HUDEP-2 (cell line): ENCODE measurements around the gene PPP1R13L.
A peak's percentile ranks its signal among the peaks of the same experiment; 100 is the strongest.

Experiments used
- DNase-seq, 76 experiments: peaks; one replicate each; lab custom pipeline; 2025; ENCODE audit not compliant: unreplicated experiment in 76 of 76; lab: John Stamatoyannopoulos, UW

Gene PPP1R13L

DNA sequence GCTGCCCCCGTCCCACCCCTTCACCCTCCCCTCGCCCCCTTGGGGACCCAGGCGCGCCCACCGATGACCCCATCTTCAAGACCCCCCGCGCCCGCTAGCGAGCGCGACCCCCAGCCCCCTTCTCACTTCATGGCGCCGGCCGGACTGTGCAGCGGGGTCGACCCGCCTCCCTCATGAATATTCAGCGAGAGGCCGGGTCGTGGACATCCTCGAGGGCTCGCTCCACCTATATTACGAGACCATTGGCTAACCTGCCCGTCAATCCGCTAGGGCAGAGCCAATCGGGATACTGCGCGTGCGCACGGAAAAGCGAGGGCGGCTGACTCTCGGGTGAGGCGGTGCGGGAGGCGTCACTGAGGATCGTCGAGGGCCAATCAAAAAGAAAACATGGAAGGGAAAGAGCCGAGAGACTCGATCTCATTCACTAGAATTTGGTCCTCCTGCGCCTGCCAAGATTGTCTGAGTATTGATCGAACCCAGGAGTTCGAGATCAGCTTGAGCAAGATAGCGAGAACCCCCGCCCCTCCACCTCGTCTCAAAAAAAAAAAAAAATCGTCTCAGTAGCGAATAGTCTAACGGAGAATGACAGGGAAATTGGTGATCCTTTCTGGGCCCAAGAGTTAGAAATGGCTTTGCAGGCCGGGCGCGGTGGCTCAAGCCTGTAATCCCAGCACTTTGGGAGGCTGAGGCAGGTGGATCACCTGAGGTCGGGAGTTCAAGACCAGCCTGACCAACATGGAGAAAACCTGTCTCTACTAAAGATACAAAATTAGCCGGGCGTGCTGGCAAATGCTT is 34.3 kb downstream of the PPP1R13L start, which contains the start of gene ERCC2:
TSS of gene ERCC2 (minus strand) at position 164 of the 795 bp plus-strand sequence. CDS start at position 131, 33 bp downstream.
- peak; percentile 77 to 100 (median 100) for DNase-seq

DNA sequence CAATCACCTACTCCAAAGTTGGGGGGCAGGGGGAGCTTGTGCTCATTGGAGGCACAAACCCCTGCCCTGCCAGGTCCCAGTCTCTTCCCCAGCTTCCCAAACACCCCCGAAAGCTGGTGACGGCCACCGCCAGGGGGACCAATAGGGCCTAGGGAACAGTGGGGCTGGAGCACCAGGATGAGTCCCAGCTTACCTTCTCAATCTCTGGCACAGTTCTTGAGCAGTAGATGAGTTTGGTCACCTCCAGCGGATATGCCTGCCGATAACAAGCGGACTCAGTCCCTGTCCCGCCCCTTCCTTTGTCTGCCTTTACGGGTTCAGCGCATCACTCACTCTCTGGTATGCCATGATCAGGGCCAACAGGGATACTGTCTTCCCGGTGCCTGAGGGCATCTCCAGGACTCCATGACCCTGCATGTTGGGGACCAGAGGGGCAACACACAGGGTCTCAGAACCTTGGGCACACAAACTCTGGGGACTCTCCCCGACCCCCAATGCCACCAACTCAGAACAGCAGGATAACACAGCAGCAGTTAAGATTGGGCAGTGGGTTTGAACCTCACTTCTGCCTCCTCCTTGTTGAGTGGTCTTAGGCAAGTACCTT is 36.0 kb downstream of the PPP1R13L start:
- no peak for DNase-seq

DNA sequence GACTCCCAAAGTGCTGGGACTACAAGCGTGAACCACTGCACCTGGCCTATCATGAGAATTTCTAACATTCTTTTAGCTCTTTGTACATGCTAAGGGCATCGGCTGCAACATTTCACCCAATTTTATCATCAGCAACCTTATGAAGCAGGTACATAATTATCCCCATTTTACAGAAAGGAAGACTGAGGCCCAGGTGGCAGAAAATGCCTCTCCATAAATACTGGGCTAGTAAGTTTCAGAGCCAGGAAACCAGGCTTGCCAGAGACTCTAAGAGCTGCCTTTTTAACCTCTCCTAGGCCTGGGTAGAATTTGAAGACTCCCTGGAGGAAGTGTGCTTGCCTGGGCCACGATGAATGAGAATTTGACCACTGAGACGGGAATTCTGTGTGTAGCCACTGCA is 36.7 kb downstream of the PPP1R13L start:
- no peak for DNase-seq

DNA sequence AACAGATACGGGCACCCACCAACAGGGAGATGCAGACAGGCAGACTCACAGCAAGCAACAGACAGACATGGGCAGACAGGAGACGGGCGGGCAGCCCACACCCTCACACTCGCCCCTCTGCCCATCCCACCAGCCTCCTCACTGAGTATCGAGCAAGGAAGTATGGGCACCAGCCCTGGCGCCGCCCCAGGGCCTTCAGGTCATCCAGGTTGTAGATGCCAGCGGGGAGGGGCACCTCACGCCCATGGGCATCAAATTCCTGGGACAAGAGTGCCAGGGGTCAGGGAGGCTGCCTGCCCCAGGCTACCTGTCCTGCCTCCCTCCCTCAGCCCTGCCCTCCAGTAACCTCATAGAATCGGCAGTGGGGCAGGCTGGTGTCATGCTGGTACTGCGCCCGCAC is 40.2 kb downstream of the PPP1R13L start:
- DNase-seq, result no peak

DNA sequence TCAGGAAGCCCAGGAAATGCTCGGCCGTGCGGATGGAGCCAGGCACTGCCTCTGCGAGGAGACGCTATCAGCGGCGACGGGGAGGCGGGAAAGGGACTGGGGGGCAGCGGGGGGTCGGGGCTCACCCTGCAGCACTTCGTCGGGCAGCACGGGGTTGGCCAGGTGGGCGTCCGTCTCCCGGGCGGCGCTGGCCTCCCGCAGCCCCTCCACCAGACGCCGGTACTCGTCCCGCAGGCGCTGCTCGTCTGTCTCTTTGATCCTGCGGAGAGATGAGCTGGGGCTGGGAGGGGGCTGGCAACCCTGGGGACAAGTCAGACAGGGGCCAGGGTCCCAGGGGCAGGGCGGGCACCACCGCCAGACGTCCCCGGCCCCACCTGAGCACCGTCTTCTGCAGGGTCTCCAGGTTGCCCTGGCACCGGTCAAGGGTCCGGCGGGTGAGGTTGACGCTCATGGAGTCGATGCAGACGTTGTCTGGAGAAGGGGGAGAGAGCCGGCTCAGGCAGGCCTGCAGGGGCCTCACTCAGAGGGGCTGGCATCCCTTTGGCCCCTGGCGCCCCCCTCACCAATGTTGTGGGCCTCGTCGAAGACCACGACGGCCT is 40.9 kb downstream of the PPP1R13L start:
- no peak for DNase-seq

DNA sequence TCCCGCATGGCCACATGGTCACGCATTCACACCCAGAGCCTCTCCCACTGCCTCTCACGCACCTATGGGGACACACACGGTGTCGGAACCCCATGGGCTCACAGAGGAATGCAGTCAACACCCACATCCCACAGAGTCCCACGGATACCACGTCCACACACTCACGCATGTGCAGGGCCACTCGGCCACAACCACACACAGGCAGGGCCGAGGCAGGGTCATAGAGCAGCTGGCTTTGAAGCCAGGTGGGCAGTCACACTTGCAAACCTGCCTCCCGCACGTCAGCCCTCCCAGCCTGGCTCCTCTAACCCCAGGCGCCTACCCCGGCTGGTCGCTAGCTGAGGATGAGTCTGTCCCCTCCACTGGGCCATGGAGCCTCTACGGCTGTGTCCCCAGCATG is 42.6 kb downstream of the PPP1R13L start:
- DNase-seq, result no peak

DNA sequence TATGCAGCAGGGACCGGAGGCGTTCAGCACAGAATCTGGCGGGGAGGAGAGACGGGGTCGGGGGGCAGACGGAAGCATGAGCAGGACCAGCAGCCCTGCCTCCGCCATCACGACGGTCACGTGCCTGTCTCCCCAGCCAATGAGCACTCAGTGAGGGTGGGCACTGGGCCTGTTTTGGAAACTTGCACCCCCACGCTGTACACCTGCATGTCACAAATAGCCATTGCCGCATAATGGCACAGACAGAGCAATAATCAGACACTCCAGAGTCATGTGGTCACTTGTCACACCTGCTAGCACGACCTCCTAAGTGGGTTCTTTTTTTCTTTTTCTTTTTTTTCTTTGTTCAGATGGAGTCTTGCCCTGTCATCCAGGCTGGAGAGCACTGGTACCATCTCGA is 43.3 kb downstream of the PPP1R13L start:
- DNase-seq, result no peak

DNA sequence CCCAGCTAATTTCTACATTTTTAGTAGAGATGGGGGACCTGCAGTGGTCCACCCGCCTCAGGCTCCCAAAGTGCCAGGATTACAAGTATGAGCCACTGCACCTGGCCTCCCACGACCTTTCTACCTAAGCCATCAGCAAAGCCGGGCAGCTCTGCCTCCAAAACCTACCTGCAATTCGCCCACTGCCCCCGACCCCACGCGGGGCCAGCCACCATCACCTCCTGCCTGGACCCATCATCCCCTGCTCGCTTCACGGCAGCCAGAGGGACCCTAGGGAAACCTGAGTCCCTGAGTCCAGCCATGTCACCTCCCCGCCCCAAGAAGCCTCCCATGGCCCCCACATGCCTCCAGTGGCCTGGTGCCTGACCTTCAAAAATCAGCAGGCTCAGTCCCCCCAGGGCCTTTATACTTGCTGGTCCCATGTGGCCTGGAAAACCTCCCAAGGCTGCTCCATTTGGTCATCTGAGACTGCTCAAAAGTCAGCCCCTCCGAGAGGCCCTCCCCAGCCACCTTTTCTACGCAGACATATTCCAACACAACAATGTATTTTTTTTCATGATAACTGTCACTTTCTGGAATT is 46.6 kb downstream of the PPP1R13L start:
- DNase-seq, result no peak

DNA sequence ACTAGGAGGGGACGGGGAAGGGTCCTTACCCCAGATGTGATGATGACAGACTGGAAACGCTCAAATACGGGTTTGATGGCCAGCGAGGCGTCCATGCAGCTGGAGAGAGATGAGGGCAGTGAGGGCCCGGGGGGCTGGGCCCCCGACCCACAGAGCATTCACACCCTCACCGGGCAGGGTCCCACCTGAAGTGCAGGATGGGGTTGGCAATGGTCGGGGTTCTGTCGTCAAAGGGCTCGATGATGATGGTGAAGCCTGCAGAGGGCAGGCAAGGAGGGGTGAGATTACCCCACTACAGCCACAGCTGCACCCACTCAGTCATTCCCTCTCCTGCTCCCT is 47.5 kb downstream of the PPP1R13L start:
- DNase-seq, result no peak

DNA sequence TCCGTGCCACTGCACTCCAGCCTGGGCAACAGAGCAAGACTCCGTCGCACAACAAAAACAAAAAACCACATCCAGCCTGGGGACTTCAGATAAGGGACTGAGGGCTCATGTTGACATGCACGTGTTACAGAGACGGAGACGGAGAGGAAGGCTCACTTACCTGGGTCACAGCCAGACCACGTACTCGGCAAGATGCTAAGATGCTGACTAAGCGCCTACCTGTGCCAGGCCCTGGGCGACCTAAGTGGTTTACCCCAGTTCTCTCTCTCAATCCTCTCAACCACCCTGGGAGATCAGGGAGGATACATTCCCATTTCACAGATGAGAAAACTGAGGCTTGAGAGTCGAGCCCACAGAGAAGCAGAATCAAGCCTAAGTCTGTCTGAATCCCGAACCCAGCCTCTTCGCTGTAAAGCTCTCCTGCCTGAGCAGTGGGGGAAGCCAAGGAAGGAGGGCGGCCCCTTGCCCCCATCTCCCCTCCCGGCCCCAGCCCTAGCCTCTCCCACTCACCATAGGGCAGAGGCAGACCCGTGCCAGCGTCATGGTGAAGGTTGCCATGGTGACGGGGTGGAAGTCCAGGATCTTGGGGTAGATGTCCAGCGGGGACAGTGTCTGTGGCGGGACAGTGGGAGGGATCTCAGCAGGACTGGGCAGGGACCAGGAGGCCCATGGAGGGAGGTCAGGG is 48.0 kb downstream of the PPP1R13L start:
- peak in 5 of 76 experiments; percentile 6 to 22 (median 16) for DNase-seq

DNA sequence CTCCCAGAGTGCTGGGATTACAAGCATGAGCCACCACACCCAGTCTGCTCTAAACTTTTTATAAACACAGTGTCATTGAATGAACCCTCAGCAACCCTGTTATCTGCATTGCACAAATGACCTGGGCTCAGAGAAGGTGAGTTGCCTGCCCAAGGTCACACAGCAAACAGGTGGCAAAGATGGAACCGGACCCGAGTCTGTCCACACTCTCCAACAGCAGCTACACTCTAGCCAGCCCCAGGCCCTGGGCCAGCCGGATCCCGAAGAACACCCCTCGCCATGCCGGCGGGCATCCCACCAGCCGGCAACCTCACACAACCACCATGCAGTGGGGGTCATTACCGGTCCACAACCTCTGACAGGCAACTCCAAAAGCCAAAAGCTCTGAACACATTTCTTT is 49.0 kb downstream of the PPP1R13L start:
- DNase-seq, result no peak

DNA sequence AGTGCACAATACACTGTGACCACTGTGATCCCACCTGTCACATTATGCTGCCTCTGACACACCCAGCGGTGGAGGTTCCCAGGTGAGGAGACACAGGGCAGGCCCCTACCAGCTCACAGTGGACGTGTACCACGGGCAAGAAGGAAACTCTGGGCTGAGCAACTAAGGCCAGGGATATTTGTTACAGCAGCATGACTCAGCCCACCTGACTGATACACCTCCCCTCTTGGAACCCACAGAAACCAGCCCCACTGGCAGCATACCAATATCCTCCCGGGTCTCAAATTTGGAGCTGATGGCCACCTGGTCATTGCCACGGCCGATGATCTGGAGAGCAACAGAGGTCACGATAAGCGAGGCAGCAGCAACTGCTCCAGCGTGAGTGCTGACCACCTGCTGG is 49.5 kb downstream of the PPP1R13L start:
- no peak for DNase-seq

DNA sequence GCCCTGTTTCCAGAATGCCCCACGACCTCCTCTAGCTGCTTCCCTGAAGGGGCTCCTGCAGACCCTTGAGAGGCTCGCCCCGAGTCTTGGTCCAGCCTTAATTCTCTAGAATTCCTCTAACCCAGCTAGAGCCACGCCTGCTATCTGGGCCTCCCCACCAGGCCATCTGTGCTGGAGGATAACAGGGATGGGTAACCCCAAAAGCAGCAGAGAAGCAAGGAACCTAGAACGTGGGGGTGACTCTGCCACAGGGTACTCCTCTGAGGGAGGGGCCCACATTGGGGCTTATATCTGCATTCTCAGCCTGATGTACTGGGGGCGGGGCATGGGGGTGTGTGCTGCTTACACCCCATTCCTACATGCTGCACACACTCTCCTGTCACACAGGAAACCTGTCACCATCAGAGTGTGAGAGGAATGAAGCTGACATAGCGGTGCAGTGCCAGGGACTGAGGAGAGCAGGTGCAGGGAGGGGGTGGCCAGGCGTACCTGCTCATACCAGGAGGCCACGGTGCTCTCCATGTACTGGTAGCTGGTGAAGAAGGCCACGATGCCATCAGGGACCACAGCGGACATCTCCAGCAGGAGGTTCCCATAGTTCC is 50.5 kb downstream of the PPP1R13L start:
- peak in 19 of 76 experiments; percentile 18 to 73 (median 34) for DNase-seq

DNA sequence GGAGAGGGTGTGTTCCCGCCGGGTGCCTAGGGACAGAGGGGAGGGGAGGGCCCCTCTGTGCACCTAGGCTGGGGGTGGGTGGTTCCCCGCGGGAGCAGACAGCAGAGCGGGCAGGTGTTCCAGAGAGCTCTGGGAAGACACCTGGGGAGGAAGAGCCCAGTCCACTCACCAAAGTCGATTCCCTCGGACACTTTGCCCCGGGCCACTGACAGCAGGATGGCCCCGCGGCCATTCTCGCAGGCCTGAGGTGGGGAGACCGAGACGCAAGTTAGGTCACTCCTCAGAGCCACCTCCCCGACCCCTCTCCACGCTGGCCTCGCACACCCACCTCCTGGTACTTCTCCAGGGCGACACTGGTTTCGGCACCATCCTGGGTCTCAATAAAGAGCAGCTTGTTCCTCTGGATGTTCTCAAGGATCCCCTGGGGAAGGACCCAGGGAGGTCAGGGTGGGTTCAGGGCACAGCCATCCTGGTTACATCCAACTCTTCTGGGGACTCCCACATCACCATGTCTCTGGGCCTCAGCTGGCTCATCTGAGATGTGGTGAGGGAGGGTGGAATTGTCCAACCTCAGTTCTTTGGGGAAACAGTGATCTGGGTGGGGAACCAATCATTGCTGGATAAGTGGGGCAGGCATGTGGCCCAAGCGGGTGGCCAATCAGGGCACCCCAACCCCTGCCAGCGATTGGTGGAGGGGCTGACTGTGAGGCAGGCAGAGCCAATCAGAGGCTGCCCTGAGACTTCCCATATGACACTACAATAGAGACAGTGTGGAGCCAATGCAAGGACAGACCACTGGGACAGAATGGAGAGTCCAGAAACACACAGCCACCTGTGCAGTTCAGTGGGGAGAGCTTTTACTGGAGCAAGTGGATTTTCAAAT is 51.7 kb downstream of the PPP1R13L start:
- no peak for DNase-seq

DNA sequence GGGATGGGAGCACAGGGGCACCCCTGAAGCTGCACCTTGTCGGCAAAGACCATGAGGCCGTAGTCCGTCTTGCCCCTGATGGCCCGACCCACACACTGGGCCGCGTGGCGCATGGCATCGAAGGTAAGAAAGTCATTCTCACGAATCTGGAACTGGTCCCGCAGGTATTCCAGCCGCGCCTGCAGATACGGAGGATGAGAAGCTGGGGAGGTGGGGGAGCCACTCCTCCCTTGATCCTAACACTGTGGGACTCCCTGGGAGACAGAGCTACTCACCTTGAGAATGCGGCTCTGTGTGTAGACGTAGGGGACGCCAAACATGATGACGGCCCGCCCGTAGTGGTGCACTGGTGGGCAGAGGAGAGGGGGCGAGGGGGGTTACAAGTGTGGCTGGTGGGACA is 52.4 kb downstream of the PPP1R13L start:
- no peak for DNase-seq

DNA sequence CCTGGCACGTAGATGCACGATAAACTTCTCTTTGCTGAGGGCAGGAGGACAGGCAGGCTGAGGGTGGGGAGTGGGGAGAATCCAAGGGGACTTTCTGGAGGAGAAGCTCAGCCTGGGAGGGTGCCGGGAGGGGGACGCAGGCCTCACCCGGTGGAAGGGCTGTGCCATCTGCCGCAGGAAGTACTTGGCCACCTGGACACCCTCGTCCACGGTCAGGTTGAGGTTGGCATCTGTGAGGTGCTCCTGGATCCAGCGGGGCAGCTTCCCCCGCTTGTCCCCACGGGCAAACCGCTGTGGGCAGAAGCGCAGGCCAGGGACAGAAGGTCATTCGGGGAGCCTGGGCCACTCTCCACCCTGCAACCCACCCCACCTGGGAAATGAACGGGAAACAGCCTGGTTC is 52.8 kb downstream of the PPP1R13L start:
- DNase-seq, result no peak

DNA sequence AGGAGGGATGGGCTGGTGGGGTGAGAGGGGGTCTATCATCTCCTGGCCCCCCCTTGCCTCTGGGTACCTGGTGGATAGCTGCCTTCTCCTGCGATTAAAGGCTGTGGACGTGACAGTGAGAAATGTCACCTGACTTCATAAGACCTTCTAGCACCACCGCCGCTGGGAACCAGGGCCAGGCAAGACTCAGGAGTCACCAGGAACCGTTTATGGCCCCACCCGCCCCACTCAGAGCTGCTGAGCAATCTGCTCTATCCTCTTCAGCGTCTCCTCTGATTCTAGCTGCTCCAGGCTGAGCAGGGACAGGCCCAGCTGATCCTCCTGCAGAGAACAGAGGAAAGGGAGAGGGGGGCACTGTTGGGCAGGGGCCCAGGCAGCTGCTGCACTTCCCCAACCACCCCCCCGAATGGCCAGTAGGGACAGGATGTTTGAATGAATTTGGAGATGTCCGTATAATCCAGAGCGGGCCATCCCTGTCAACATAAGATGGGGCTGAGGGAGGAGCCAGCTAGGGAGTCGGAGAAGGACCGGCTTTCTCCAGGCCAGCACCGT is 53.4 kb downstream of the PPP1R13L start:
- no peak for DNase-seq

DNA sequence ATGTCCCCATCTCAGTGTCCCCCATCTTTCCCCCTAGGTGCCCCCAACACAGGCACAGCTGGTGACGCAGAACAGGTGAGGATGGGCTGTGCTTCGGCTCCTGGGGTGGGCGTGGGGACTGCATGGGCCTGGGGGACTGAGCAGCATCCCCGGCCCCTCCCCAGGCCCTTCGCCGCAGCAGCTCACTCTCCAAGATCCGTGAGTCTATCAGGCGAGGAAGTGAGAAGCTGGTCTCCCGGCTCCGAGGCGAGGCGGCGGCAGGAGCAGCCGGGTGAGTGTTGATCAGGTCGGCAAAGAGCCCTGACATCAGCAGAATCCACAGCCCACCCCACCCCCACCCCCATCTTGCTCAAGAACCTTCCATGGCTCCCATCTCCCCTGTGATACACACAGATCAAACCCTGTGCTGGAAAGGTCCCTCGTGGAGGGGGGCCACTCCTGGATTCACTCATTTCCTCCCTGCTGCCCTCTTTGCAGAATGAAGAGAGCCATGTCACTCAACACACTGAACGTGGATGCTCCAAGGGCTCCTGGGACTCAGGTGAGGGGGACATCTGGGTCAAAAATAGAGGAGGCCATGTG is 54.3 kb downstream of the PPP1R13L start:
- no peak for DNase-seq

DNA sequence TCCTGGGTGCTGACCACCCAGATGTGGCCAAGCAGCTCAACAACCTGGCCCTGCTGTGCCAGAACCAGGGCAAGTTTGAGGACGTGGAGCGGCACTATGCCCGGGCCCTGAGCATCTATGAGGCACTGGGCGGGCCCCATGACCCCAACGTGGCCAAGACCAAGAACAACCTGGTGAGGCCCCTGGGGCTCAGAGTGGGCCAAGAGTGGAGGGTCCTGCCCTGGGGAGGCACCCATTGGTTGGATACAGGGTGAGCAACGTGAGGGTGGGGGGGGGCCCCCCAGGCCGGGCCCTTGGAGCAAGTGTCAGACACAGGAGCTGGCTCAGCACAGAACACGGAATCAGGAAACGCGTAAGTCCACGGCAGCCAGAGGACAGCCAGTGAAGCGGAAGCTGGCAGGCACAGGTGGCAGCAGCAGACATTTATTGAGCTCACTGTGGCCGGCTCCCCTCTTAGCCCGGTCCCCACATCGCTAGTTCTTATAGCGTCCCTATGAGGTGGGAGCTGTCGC is 55.4 kb downstream of the PPP1R13L start:
- no peak for DNase-seq
